Measurements from ENCODE around the gene PDCD6IP. TPM values are rescaled to one million over a fixed set of nuclear protein-coding genes. Genes with fewer than 3 reads are reported as not detected.
A peak's percentile ranks its signal among the peaks of the same experiment; 100 is the strongest.

Gene PDCD6IP
- total and polyA plus RNA-seq, 7 experiments from 2014 or later, result 60.3 to 221 (median 191) TPM

DNA sequence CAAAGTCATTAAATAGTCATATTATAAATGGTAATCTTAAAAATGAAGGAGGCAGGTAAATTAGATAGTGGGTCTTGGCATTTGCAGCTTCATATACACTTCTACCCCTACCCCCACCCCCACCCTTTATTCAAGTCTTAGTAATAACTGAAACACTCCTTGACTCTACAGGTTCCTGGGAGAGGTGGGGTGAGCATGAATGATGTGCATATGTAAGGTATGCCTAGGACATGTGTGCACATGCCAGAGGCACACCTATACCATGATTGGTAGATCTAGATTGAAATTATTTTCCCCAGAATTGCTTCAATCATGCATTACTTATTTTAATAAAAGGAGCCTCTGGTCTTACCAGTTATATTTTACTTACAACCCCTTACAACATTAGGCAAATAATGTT, 40.1 kb upstream of the PDCD6IP start:
- Mint-ChIP-seq H3K4me3 (no peak overlapping the region), H3K27ac (no peak overlapping the region), H3K36me3 (peaks cover 0 to 11% (median 4%) of the 10 kb centered on the region in 5 donors), H3K27me3 (peaks cover 0 to 10% (median 9%) of the 10 kb centered on the region in 5 donors), H3K4me1 (no peaks in the 10 kb centered on the region), H3K9me3 (peaks cover 5 to 19% (median 9%) of the 10 kb centered on the region in 11 donors)
- Histone ChIP-seq H3K27ac (ENCODE audit: low read depth, low read length) (no peak overlapping the region), H3K4me1 (ENCODE audit: control insufficient read depth in 2 of 2, insufficient read depth in 2 of 2, low read length in 2 of 2) (no peaks in the 10 kb centered on the region), H3K36me3 (ENCODE audit: control insufficient read depth in 2 of 3, insufficient read depth in 3 of 3, low read length in 3 of 3) (no peaks in the 10 kb centered on the region), H3K27me3 (ENCODE audit: control insufficient read depth in 2 of 2, insufficient read depth in 2 of 2, low read length in 2 of 2) (no peaks in the 10 kb centered on the region), H3K9me3 (ENCODE audit: control insufficient read depth in 2 of 3, low read length in 3 of 3) (no peaks in the 10 kb centered on the region), H3K4me3 (ENCODE audit: low read length) (no peak overlapping the region)
- ChIA-PET CTCF (no interaction called here), POLR2A (no interaction called here)
- intact Hi-C loops (cut with micrococcal nuclease), result no loop called here
- DNase-seq (no peak), ATAC-seq (no peak)

DNA sequence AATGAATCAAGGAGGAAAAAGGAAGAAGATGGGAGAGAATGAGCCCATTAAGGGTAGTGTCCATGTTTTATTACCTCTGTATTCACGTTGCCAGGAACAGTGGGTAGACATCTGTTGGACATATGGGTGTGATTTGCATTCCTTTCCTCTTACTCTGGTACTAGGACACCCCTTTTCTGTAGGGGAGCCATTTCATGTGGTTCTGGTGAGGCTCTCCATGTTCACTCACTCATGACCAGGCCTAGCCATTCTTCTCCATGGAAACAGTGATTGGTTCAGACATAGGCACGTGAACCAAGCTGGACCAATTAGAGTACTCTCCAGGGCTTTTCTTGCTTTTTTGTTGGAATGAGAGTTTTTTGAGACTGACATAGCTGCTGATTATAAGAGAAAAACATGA, 39.6 kb upstream of the PDCD6IP start:
- H3K4me3 Mint-ChIP-seq, result no peak overlapping the region
- CTCF ChIA-PET, result interaction anchor here (0.5 kb wide), 1 partner anchor 23 kb away, joined by 3 read pairs; no protein-coding TSS in a partner anchor
- ATAC-seq, result no peak
- Histone ChIP-seq H3K9me3 (ENCODE audit: control insufficient read depth in 2 of 3, low read length in 3 of 3) (no peaks in the 10 kb centered on the region), H3K27me3 (ENCODE audit: control insufficient read depth in 2 of 2, insufficient read depth in 2 of 2, low read length in 2 of 2) (no peaks in the 10 kb centered on the region), H3K4me1 (ENCODE audit: control insufficient read depth in 2 of 2, insufficient read depth in 2 of 2, low read length in 2 of 2) (no peaks in the 10 kb centered on the region), H3K36me3 (ENCODE audit: control insufficient read depth in 2 of 3, insufficient read depth in 3 of 3, low read length in 3 of 3) (no peaks in the 10 kb centered on the region), H3K4me3 (ENCODE audit: low read length) (no peak overlapping the region), H3K27ac (ENCODE audit: low read depth, low read length) (no peak overlapping the region)
- no peak for DNase-seq
- H3K9me3 Mint-ChIP-seq, result peaks cover 4 to 15% (median 9%) of the 10 kb centered on the region in 11 donors
- H3K36me3 Mint-ChIP-seq, result peaks cover 0 to 11% (median 4%) of the 10 kb centered on the region in 5 donors
- H3K4me1 Mint-ChIP-seq, result no peaks in the 10 kb centered on the region
- POLR2A ChIA-PET, result no interaction called here
- peaks cover 0 to 15% (median 10%) of the 10 kb centered on the region in 5 donors for H3K27me3 Mint-ChIP-seq
- H3K27ac Mint-ChIP-seq, result no peak overlapping the region
- intact Hi-C loops (cut with micrococcal nuclease), result no loop called here

DNA sequence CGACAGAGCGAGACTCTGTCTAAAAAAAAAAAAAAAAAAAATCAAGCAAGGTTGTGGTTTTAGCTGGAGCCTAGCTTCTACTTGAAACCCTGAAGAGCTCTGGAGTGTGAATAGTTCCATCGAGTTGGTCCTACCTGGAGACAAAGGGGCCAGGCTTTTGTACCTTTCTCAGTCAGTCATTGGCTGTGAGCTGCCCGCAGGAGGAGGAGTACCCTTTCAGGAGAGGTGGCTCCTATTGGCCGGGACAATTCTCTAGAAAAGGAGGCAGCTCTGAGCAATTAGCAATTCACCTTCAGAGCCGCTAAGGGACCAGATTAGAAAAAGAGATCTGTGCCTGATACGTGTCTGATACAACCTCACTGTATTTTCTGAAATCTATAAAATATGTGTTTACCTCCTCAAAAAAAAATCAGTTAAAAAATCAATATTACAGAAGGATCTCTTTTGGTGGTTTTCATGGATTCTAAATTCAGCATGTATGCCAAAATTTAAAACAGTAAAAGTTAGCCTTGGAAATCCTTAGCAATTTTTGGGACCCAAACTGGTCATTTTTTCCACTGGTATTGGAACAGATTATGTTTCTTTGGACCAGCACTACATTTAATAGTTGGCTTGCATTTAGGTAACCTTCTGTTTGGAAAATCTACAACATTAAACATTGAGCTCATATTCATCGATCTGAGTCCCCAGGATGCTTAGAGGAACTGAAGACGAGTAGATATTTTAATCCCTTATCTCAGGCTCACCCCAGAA, 29.7 kb upstream of the PDCD6IP start:
- no peak overlapping the region for H3K4me3 Mint-ChIP-seq
- no peak overlapping the region for H3K27ac ChIP-seq (ENCODE audit: low read depth, low read length)
- H3K27me3 ChIP-seq (ENCODE audit: control insufficient read depth in 2 of 2, insufficient read depth in 2 of 2, low read length in 2 of 2), result no peaks in the 10 kb centered on the region
- H3K9me3 Mint-ChIP-seq, result no peaks in the 10 kb centered on the region
- POLR2A ChIA-PET, result no interaction called here
- no peak overlapping the region for H3K4me3 ChIP-seq (ENCODE audit: low read length)
- H3K9me3 ChIP-seq (ENCODE audit: control insufficient read depth in 2 of 3, low read length in 3 of 3), result no peaks in the 10 kb centered on the region
- H3K27me3 Mint-ChIP-seq, result peaks cover 0 to 17% (median 4%) of the 10 kb centered on the region in 5 donors
- DNase-seq (no peak), ATAC-seq (no peak)
- no peaks in the 10 kb centered on the region for H3K4me1 Mint-ChIP-seq
- CTCF ChIA-PET, result no interaction called here
- no peaks in the 10 kb centered on the region for H3K4me1 ChIP-seq (ENCODE audit: control insufficient read depth in 2 of 2, insufficient read depth in 2 of 2, low read length in 2 of 2)
- no peaks in the 10 kb centered on the region for H3K36me3 Mint-ChIP-seq
- no peaks in the 10 kb centered on the region for H3K36me3 ChIP-seq (ENCODE audit: control insufficient read depth in 2 of 3, insufficient read depth in 3 of 3, low read length in 3 of 3)
- intact Hi-C loops (cut with micrococcal nuclease), result no loop called here
- H3K27ac Mint-ChIP-seq, result no peak overlapping the region

DNA sequence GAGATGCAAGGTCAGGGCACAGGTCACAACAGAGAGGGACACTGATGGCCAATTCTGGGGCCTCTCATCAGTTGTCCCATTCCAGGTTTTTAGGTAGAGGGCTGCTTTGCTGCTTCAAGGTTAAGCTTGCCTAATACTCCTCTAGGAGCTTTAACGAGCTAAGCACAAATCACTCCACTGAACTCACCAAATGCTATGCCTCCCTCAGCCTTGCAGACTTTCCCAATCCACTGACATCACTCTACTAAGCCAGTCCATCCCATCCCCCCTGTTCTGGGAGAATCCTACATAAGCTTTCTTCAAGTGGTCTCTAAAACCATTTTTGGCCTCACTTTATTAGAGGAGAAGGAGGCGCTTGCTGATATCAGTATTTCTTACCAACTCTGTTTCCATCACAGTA, 24.8 kb upstream of the PDCD6IP start:
- H3K27ac Mint-ChIP-seq, result peak overlapping the region in 1 of 9 donors; percentile 53

DNA sequence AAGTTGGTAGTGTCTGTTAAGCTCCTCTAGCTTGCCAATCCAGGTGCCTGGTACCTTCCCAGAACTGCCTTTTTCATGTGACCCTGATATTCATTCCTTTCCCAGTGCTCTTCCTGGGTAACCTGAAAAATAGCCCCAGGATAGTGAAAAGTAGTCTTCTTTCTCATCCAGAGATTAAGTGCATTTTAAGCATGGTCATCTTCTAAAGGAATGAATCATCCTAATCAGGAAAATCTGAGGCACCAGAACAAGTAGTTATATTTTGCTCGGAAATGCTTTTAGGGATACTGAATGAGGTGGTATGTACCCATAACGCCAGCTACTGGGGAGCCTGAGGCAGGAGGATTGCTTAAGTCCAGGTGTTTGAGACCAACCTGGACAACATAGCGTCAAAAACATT, 23.1 kb upstream of the PDCD6IP start:
- intact Hi-C loops (cut with micrococcal nuclease), result no loop called here
- Histone ChIP-seq H3K27me3 (ENCODE audit: control insufficient read depth in 2 of 2, insufficient read depth in 2 of 2, low read length in 2 of 2) (no peaks in the 10 kb centered on the region), H3K27ac (ENCODE audit: low read depth, low read length) (no peak overlapping the region), H3K36me3 (ENCODE audit: control insufficient read depth in 2 of 3, insufficient read depth in 3 of 3, low read length in 3 of 3) (no peaks in the 10 kb centered on the region), H3K4me1 (ENCODE audit: control insufficient read depth in 2 of 2, insufficient read depth in 2 of 2, low read length in 2 of 2) (no peaks in the 10 kb centered on the region), H3K9me3 (ENCODE audit: control insufficient read depth in 2 of 3, low read length in 3 of 3) (no peaks in the 10 kb centered on the region), H3K4me3 (ENCODE audit: low read length) (no peak overlapping the region)
- ChIA-PET POLR2A (interaction anchor here (0.6 to 1.6 kb wide), 2 partner anchors 30 to 32 kb away, joined by 3 to 4 read pairs; no protein-coding TSS in a partner anchor), CTCF (interaction anchor here (0.5 to 4.7 kb wide), 3 partner anchors 13 to 664 kb away, joined by 4 to 31 read pairs (median 6); partner anchors contain the start of gene PDCD6IP)
- Mint-ChIP-seq H3K4me1 (no peaks in the 10 kb centered on the region), H3K9me3 (no peaks in the 10 kb centered on the region), H3K27ac (no peak overlapping the region), H3K36me3 (no peaks in the 10 kb centered on the region), H3K4me3 (no peak overlapping the region), H3K27me3 (peaks cover 0 to 17% (median 0%) of the 10 kb centered on the region in 5 donors)
- no peak for DNase-seq
- no peak for ATAC-seq

More for the DNA sequence above, 24.8 kb upstream of the PDCD6IP start:
- no peak for ATAC-seq
- Mint-ChIP-seq H3K4me1 (no peaks in the 10 kb centered on the region), H3K4me3 (no peak overlapping the region), H3K27me3 (peaks cover 0 to 12% (median 0%) of the 10 kb centered on the region in 5 donors), H3K9me3 (no peaks in the 10 kb centered on the region), H3K36me3 (no peaks in the 10 kb centered on the region)
- POLR2A ChIA-PET, result no interaction called here
- H3K4me1 ChIP-seq (ENCODE audit: control insufficient read depth in 2 of 2, insufficient read depth in 2 of 2, low read length in 2 of 2), result no peaks in the 10 kb centered on the region
- no peak for DNase-seq
- H3K9me3 ChIP-seq (ENCODE audit: control insufficient read depth in 2 of 3, low read length in 3 of 3), result no peaks in the 10 kb centered on the region
- no peak overlapping the region for H3K4me3 ChIP-seq (ENCODE audit: low read length)
- CTCF ChIA-PET, result interaction anchor here (1.8 kb wide), 1 partner anchor 25 kb away, joined by 6 read pairs; the partner anchor contains the start of gene PDCD6IP
- no peaks in the 10 kb centered on the region for H3K27me3 ChIP-seq (ENCODE audit: control insufficient read depth in 2 of 2, insufficient read depth in 2 of 2, low read length in 2 of 2)
- no peak overlapping the region for H3K27ac ChIP-seq (ENCODE audit: low read depth, low read length)
- intact Hi-C loops (cut with micrococcal nuclease), result no loop called here
- no peaks in the 10 kb centered on the region for H3K36me3 ChIP-seq (ENCODE audit: control insufficient read depth in 2 of 3, insufficient read depth in 3 of 3, low read length in 3 of 3)

DNA sequence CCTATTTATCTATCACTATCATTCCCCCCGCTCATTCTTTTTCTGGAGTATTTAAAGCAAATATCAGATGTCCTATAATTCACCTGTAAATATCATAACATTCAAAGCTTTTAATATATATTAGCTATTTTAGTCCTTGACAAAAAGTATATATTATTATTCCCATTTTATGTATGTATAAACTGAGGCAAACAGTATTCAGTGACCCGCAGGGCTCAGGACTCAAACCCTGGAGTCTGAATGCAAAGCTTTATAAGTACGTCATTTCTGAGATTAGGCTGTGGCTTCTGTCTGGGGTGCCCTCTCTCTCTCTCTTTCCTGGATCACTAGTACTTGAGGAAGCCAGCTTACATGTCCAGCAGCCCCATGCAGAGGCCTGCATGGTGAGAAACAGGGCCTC, 20.4 kb upstream of the PDCD6IP start:
- Histone ChIP-seq H3K27me3 (ENCODE audit: control insufficient read depth in 2 of 2, insufficient read depth in 2 of 2, low read length in 2 of 2) (no peaks in the 10 kb centered on the region), H3K4me1 (ENCODE audit: control insufficient read depth in 2 of 2, insufficient read depth in 2 of 2, low read length in 2 of 2) (no peaks in the 10 kb centered on the region), H3K27ac (ENCODE audit: low read depth, low read length) (no peak overlapping the region), H3K9me3 (ENCODE audit: control insufficient read depth in 2 of 3, low read length in 3 of 3) (no peaks in the 10 kb centered on the region), H3K36me3 (ENCODE audit: control insufficient read depth in 2 of 3, insufficient read depth in 3 of 3, low read length in 3 of 3) (no peaks in the 10 kb centered on the region), H3K4me3 (ENCODE audit: low read length) (no peak overlapping the region)
- Mint-ChIP-seq H3K9me3 (no peaks in the 10 kb centered on the region), H3K27me3 (peaks cover 0 to 13% (median 0%) of the 10 kb centered on the region in 5 donors), H3K27ac (no peak overlapping the region), H3K36me3 (no peaks in the 10 kb centered on the region), H3K4me1 (no peaks in the 10 kb centered on the region), H3K4me3 (no peak overlapping the region)
- DNase-seq, result no peak
- POLR2A ChIA-PET, result no interaction called here
- intact Hi-C loops (cut with micrococcal nuclease), result no loop called here
- ATAC-seq, result no peak
- CTCF ChIA-PET, result interaction anchor here (0.8 to 4.7 kb wide), 4 partner anchors 10 to 646 kb away, joined by 3 to 31 read pairs (median 4); no protein-coding TSS in a partner anchor

DNA sequence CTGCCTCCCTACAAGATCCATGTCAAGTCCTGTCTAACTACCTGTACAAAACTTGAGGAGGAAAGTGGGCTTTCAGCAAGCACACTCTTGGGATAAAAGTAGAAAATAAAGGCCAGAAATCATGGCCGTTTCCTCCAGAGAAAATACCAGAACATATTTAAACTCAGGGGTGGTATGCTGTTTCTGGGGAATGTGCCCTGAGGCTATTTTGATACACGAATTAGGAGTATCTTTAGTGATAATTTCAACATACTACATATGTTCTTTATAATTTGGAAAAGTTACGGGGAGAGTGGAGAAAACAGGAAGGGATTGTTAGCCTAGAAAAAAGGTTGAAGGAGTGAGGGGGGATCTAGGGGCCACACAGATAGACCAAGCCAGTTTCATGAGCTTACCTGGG, 18.7 kb upstream of the PDCD6IP start:
- POLR2A ChIA-PET, result no interaction called here
- no peak overlapping the region for H3K4me3 Mint-ChIP-seq
- no peak overlapping the region for H3K4me3 ChIP-seq (ENCODE audit: low read length)
- no peaks in the 10 kb centered on the region for H3K27me3 ChIP-seq (ENCODE audit: control insufficient read depth in 2 of 2, insufficient read depth in 2 of 2, low read length in 2 of 2)
- ATAC-seq (no peak), DNase-seq (no peak)
- CTCF ChIA-PET, result interaction anchor here (0.7 kb wide), 1 partner anchor 647 kb away, joined by 3 read pairs; no protein-coding TSS in a partner anchor
- H3K27me3 Mint-ChIP-seq, result peaks cover 0 to 12% (median 0%) of the 10 kb centered on the region in 5 donors
- no peaks in the 10 kb centered on the region for H3K9me3 ChIP-seq (ENCODE audit: control insufficient read depth in 2 of 3, low read length in 3 of 3)
- H3K9me3 Mint-ChIP-seq, result no peaks in the 10 kb centered on the region
- H3K27ac ChIP-seq (ENCODE audit: low read depth, low read length), result no peak overlapping the region
- no peak overlapping the region for H3K27ac Mint-ChIP-seq
- no peaks in the 10 kb centered on the region for H3K36me3 Mint-ChIP-seq
- no peaks in the 10 kb centered on the region for H3K4me1 Mint-ChIP-seq
- H3K36me3 ChIP-seq (ENCODE audit: control insufficient read depth in 2 of 3, insufficient read depth in 3 of 3, low read length in 3 of 3), result no peaks in the 10 kb centered on the region
- no peaks in the 10 kb centered on the region for H3K4me1 ChIP-seq (ENCODE audit: control insufficient read depth in 2 of 2, insufficient read depth in 2 of 2, low read length in 2 of 2)
- intact Hi-C loops (cut with micrococcal nuclease), result no loop called here

All from naive thymus-derived CD4-positive, alpha-beta T cell (primary cell).